NCI-H1048 (cell line): ENCODE measurements around the gene INO80C.
"Not testable (repeated sequence)": the region's sequence is repeated elsewhere in the genome, so short reads cannot be mapped to it uniquely, and the experiment has no call there.

ENCODE experiments used
- DNase-seq: peaks from one replicate; lab custom pipeline; 2025; lab: John Stamatoyannopoulos, UW

The INO80C gene

DNA sequence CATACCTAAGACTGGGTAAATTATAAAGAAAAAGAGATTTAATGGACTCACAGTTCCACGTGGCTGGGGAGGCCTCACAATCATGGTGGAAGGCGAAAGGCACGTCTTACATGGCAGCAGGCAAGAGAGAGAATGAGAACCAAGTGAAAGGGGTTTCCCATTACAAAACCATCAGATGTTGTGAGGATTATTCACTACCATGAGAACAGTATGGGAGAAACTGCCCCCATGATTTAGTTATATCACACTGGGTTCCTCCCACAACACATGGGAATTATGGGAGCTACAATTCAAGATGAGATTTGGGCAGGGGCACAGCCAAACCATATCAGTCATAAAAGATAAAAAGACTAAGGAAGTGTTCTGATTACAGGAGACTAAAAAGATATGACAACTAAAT, 8.5 kb downstream of the INO80C start:
- DNase-seq, result not testable (repeated sequence)

- not testable (repeated sequence) for DNase-seq
Measured at GRCh38 chr18:35488396-35488795, 9.4 kb downstream of the INO80C start.

DNA sequence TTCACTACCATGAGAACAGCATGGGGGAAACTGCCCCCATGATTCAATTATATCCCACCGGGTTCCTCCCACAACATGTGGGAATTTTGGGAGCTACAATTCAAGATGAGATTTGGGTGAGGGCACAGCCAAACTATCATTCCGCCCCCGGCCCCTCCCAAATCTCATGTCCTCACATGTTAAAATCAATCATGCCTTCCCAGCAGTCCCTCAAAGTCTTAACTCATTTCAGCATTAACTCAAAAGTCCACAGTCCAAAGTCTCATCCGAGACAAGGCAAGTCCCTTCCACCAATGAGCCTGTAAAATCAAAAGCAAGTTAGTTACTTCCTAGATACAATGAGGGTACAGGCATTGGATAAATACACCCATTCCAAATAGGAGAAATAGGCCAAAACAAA, 10.2 kb downstream of the INO80C start:
- not testable (repeated sequence) for DNase-seq

GRCh38 chr18:35485852-35486251, 11.9 kb downstream of the INO80C start:
- no peak for DNase-seq

DNA sequence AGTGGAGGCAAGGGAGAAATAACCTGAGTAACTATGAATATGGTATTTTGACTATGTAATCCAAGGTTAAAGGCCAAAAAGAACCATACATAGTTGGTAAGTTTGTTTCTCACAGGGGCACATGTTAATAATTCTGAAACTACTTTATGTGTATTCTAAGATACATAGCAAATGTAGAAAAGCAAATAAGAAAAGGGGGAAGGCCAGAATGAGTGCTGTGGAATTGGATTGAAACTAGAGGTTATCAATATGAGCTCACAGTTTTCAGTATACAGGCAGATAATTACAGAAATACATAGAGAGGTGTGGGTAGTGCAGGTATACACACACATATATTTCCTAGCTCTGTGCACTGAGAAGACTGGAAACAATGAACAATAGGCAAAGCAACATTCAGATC, 13.7 kb downstream of the INO80C start:
- DNase-seq, result no peak

- DNase-seq, result no peak
Measured at GRCh38 chr18:35481960-35482366, 15.8 kb downstream of the INO80C start.

DNA sequence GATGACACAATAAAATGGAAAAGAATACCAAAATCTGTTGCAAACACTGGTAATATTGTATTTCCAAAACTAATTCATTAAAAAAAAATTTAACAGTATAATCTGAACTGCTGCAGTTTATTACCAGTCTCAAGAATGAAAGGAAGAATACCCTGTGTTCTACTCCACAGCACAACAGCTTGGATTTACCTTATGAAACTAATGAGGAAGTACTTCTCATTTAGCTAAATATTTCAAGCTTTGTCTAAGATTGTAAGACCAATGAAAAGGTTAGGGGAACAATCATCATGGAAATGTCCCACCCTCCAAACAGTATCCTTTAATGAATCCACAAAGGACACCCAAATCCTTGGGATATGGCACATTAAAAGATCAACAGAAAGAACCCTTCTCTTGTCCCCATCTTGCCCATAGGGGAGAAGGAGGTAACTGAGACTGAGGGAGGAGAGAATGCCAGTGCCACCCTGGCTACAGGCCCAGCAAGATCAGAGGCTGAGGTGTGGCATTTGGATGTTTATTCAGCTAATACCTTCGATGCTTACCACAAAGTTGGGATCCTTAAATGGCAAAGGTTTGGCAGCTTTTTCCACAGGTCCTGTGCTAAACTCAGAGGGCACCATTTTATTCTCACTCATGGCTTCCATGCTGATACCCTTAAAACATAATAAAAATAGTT, 17.7 kb downstream of the INO80C start:
- no peak for DNase-seq

DNA sequence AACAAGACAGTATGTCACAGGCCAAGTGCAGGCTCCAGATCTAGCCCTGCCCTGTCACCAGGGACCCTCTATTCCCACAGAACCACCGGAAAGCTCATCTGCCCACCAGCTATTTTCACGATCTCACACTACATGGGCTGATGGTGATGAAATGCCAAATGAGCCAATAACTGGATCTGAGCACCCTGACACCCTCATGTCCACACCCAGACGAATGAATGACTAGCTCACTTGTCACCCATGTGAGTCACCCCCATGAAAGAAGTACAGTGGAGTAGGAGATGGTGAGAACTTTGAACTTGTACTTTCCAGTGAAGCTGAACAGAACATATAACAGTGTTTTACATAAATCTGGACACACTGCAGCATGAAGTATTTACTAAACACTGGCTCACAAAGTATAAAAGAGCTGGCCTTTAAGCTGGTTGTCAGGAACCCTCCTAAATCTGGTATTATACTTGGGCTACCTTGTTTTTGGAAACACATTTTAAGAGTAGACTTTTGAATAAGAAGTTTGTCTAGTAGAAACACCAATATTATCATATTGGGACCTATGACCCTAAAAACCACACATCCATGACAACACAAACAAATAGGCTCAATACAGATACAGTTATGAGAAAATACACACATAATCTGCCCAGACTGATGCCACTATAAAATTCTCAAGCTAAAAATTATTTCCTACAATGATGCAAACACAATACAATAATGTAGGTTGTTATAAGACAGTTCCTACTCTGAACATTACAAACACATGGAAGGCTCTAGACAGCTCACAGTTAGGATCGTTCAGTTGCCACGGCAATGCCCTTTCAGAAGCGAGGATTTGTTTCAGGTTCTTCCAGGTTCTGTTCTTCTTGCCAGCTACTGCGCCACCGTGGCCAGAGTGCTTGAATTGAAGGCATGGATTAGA, 19.0 kb downstream of the INO80C start:
- no peak for DNase-seq

GRCh38 chr18:35477974-35478373, 19.8 kb downstream of the INO80C start:
- no peak for DNase-seq

DNA sequence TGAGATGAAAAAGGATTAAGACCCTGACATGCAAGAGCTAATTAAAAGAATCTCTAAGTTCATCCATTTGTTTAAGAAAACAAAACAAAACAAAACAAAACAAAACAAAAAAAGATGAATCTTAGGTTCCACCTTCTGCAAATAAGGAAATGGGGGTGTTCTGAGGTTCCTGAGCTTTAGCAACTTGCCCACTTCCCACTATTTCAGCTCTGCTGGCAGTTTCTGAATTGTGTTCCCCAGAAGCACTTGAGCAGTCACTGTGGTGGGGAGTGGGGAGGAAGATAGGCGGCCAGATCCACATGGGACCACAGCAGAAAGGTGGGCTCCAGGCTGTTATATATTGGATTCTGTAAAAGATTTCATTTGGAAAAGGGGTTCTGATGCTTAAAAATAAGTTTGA, 20.3 kb downstream of the INO80C start:
- no peak for DNase-seq

GRCh38 chr18:35474884-35475283, 22.9 kb downstream of the INO80C start:
- no peak for DNase-seq

DNA sequence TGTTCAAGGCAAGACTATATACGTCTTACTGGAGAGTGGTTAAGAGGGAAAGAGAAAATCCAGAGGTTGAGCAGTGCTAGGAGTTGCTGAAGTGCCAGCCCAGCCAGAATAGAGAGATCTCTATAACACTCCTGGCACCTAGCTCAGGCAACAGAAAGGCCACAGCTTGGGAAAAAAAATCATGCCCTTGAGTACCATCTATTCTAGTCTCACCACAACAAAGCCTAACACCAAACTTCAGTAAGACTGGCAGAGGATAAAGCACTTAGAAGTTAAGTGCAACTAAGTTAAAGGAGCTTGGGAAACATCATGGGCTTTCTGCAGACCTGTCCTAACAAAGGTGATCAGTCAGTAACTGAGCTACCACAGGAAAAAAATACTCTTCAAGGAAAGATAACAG, 24.2 kb downstream of the INO80C start:
- no peak for DNase-seq

- no peak for DNase-seq
Measured at GRCh38 chr18:35470435-35470834, 27.3 kb downstream of the INO80C start.

GRCh38 chr18:35469725-35470124, 28.0 kb downstream of the INO80C start:
- no peak for DNase-seq

- no peak for DNase-seq
Measured at GRCh38 chr18:35468711-35469110, 29.0 kb downstream of the INO80C start.

DNA sequence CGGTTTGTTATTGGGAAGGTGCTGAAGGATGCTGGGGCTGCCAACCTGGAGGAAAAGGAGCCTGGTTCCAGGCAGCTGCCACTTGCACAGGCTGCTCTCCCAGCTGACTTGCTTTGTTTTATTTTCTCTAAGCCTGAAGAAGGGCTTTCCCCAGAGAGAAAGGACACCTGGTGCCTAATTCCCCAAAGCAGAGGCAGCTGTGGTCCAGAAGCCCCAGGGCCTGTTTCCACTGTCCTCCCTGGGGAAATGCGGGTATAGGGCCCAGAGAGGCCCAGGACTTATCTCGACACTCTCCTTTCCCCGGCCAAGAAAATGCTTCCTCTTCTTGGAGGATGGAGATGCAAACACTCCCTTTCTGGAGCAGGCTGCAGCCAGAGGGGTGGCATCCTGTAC, 30.1 kb downstream of the INO80C start:
- no peak for DNase-seq

DNA sequence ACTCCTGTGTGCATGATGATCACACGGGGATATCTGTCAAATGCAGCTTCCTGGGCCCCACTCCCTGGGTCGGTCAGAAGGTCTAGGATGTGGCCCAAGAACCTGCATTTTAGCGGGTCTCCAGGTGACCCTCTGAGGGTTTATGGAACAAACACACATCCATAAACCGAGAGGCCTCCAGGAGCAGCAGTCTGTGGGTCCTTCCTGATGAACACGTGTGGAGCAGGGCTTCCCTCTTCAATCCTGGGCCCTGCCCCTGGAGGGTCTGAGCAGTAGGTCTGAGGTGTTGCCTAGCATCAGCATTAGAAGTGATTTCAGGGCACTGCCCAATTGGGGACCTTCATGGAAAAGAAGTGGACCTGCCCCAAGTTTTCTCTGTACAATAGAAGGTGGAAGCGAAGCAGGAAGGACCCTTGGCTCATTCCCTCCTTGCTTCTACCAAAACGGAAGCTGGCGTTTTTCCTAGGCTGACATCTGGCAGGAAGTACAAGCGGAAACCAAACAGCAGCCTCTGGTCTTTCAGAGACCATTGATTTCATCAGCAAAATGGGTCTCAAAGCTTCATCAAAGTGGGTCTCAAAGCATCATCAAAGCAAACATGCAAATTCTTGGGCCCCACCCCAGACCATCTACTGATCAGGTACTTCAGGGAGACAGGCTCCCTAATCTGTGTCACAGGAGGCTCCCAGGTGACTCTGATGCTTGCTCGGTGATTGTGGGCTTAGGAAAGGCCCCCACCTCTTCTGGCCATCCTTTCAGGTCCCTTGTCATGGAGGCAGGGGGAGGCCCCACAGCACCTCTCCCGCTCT, 30.7 kb downstream of the INO80C start:
- no peak for DNase-seq

- no peak for DNase-seq
Measured at GRCh38 chr18:35466334-35466733, 31.4 kb downstream of the INO80C start.

DNA sequence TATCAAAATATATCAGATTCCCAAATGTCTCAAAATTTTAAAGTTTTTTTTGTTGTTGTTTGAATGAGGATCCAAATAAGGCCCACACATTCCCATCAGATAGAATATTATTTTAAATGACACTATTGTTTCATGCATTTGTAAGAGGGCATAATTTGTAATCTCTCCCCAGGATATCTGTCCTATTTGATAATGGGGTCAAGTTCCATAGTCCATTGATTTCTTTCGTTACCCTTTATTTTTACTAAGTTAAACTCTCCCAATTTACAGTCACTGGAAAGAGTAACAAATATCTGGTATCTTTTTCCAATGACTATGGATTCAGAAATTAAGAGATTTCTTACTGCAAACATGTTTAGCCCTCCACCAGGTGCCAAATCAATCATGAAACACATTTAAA, 32.4 kb downstream of the INO80C start:
- no peak for DNase-seq

DNA sequence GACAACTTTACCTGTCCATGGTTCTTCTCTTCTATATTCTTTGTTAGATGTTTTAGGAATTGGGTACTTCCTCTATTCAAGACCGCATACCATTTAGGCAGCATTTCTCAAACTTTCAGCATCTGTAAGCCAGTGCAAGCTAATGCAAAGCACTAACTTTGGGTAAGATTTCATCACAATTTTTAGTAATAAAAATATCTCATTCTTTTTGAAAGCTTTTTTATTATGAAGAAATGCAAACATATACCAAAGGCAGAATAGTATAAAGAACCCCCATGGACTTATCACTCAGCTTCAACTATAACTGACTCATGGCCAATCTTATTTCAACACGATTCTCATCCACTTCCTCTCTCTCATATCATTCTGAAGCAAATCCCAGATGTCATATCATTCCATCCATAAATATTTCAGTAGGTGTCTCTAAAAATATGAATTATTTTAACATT, 32.9 kb downstream of the INO80C start:
- no peak for DNase-seq

GRCh38 chr18:35463827-35464226, 33.9 kb downstream of the INO80C start:
- no peak for DNase-seq

DNA sequence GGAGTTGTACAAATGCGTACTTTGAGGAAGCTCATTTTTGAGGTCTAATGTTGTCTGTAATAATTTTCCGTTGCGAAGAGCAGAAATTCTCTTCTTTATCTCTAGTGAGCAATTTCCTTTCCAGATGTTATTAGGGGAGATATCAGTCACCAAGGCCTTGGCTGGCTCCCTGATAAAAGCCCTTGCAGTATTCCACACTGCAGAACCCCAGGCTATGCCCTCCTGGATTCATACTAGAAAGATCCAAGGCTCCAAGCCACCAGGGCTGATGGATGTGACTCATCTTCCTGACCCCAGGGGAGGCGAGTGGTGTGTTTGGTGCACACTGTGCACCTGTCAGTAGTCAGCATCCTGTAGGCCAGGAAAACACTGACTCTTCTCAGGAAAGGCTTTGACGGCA, 34.7 kb downstream of the INO80C start:
- no peak for DNase-seq
